Stimulated activated CD4-positive, alpha-beta T cell treated with anti-CD3 and anti-CD28 coated beads, Interleukin-12 subunit alpha, Interleukin-12 subunit beta, amount 100 ng/mL, for 4 hours (primary cell): Measurements from ENCODE around the gene ZNF85.
"Not testable (repeated sequence)": the region's sequence is repeated elsewhere in the genome, so short reads cannot be mapped to it uniquely, and the experiment has no call there.

Source experiments
- DNase-seq: peaks from one replicate; pipeline ENCODE4 v3.0.0-alpha.2; 2020

ZNF85 gene

DNA sequence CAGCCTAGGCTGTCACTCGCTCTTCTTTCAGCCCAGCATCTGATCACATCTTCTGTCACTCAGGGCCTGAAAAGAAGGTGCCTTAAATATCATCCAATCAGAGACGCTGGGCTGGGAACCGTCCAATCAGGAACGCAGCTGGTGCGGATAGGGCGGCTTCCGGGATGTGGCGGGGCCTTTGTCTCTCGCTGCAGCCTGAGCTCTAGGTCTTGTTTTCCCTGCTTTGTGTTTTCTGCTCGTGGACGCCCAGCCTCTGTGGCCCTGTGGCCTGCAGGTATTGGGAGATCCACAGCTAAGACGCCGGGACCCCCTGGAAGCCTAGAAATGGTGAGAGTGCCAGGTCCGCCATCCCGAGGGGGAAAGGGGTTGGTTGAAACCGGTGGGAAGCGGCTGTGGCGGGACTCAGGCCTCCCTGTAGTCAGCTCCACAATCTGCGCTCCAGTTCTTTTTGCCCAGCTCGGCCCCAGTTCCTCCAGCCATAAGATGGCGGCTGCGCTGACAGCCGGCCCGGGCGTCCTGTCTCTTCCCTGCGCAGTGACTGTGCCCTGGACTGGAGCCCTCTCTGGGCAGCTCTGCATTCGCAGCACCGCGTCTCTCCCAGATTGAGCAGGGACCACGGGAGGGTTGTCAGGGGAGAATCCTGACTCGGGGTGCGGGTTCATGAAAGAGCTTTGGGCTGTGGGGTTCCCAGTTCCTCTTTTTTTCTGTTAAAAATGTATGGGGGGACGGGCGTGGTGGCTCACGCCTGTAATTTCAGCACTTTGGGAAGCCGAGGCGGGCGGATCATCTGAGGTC is at the start of gene ZNF85:
Gene ZNF85 (plus strand): TSS at position 175 of the 795 bp plus-strand sequence. CDS start 150 bp downstream, at position 325.
- peak; percentile 81 for DNase-seq

DNA sequence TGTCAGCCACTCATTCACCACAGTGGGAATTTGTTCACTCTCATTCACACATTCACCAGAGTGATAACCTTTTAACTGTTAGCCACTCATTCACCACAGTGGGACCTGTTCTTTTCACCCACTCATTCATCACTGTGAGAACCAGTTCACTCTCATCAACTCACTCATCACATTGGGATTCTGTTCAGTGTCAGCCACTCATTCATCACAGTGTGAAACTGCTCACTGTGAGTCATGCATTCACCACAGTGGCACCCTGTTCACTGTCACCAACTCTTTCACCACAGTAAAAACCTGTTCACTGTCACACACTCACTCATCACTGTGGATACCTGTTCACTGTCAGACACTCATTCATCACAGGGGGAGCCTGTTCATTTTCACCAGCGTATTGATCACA is 43.5 kb upstream of the ZNF85 start:
- no peak for DNase-seq

DNA sequence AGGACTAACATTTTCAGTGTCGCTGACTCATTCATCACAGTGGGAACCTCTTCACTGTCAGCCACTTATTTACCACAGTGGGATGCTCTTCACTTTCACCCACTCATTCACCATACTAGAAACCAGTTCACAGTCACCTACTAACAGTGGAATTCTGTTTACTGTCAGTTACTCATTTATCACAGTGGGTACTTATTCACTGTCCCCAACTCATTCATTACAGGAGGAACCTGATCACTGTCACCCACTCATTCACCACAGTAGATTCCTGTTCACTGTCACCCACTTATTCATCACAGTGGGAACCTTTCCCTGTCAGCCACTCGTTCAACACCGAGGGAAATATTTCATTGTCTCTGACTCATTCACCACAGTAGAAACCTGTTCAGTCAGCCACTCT is 10.1 kb upstream of the ZNF85 start:
- DNase-seq = no peak

DNA sequence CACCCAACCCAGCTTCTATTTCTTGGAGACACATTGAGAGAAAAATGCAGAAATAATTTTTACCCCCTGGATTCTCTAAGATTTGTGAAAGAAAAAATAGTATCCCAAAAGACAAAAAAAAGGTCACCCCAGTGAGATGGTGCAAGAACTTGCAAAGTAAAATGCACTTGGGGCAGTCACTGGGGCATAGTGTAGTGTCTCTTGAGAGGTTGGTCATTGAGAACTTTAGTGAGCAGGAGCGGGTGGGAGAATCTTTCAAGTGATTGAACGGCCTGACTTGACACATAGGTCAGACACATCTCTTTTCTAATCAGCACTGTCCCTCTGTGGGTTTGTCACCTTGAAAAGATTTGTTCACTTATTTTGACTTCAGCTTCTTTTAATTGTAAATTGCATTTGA is 2.4 kb downstream of the ZNF85 start:
- no peak for DNase-seq

DNA sequence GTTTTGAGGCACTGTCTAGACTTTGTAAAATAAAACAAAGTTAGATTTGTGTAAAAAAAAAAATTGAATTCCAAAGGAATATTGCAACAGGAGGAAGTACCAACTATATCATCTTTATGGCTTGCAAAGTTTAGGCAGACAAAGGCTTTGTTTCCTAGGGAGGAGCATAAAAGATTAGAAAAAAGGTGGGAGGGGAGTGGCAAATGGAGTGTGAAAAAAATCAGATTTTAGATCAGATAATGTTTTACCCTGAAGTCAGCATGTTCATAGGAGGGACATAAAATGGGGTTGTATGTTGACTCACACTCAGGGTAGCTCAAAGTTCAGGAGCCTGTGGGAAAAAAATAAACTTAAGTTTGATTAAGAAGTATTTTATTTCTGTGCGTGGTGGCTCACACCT is 3.7 kb downstream of the ZNF85 start:
- DNase-seq = no peak

DNA sequence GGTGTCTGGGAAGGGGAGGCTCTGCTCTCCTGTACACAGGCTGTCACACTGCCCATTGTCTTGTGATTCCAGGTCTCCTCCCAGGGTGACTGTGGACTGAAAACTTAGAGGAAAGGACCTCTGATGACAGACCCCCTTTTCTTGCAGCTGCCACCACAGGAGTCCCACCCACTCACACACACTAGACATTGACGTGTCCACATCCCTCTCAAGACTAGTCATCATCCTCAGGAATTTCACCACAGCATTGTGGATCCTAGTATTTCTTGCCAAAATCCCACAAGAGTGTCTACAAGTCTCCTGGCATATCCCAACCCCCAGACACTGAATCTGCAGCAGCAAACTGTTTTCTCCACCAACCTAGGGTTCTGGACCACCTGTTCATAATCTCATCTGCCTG is 5.3 kb downstream of the ZNF85 start:
- no peak for DNase-seq

DNA sequence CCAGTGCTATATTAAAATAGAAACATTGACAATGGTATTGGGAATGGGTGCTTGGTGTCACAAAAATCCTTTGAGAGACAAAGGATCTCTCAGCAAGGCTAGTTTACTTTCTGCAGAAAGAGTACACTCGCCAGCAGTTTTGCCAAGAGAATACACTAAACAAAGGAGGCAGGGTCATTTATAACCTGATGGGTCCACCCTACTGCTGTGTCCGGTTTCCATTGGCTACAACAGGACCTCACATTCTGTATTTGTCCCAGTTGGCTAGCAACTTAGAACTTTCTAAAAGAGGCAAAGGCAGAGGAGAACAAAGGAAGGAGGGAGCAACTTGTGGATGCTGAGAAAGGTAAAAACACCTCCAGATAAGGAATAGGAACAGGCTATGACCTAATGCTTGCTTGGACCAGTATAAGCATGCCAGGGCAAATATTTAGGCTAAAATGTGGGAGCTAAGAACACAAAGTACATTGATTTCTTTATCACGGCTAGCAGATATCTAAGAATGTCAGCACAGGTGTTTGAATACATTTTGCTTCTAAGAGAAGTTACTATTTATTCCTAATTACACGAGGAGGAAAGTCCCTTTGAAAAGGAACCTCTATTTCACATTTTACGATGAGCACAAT is 13.4 kb downstream of the ZNF85 start:
- not testable (repeated sequence) for DNase-seq

DNA sequence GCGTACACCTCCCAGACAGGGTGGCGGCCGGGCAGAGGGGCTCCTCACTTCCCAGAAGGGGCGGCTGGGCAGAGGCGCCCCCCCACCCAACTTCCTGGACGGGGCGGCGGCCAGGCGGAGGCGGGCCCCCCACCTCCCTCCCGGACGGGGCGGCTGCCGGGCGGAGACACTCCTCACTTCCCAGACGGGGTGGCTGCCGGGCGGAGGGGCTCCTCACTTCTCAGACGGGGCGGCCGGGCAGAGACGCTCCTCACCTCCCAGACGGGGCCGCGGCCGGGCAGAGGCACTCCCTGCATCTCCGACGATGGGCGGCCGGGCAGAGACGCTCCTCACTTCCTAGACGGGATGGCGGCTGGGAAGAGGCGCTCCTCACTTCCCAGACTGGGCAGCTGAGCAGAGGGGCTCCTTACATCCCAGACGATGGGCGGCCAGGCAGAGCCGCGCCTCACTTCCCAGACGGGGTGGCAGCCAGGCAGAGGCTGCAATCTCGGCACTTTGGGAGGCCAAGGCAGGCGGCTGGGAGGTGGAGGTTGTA is 29.6 kb downstream of the ZNF85 start:
- DNase-seq = not testable (repeated sequence)

DNA sequence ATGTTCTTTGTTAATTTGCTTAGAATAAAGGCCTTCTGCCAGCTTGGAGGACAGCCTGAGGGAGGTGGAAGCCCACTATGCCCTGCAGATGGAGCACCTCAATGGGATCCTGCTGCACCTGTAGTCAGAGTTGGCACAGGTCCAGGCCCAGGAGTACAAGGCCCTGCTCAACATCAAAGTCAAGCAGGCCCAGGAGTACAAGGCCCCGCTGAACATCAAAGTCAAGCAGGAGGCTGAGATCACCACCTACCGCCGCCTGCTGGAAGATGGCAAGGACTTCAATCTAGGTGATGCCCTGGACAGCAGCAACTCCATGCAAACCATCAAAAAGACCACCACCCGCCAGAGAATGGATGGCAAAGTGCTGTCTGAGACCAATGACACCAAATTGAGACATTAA is 41.7 kb downstream of the ZNF85 start:
- no peak for DNase-seq

DNA sequence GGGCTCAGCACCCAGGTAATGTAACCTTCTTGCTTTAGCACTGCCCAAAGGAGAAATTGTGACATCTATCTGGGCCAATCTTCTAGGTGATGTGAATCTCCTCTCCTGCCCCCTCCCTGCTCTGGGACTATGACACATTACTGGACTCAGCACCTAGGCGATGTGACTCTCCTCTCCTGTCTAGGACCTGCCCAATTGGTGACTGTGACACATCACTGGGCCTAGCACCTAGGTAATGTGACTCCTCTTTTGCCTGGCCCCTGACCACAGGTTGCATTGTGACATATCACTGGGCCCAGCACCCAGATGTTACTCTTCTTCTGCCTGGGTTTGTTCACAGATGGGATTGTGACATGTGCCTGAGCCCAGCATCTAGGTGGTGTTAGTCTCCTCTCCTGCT is 45.0 kb downstream of the ZNF85 start:
- DNase-seq = no peak

DNA sequence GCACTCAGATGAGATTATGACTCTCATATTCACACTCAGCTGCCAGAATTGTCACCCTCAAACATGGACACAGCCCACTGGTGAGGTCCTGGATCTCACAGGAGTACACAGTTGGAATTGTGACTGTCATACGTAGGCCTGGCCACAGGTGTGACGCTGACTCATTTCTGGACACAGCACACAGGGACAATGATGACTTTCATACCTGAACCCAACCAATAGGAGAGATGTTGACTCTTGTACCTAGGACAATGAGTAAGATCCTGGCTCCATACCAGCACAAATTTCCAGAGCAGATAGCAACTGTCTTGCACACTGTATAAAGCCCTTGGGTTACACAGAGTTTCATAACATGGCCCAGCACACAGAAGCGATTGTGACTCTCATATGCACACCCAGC is 46.4 kb downstream of the ZNF85 start:
- DNase-seq = no peak

DNA sequence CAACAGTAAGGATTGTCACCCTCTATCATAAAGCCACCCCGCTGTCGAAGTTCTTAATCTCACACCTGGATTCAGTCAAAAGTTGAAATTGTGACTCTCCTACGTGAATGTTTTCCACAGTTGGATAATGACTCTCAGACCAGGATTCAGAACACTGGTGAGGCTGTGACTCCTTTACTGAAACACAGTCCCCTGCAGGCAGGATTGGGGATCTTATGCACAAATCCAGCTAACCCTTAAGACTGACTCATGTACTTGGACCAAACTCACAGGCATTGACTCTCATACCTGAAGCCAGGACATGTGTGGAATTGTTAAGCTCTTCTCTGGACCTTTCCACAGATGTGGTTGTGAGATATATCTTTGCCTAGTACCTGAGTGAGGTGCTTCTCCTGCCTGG is 46.8 kb downstream of the ZNF85 start:
- DNase-seq = no peak

DNA sequence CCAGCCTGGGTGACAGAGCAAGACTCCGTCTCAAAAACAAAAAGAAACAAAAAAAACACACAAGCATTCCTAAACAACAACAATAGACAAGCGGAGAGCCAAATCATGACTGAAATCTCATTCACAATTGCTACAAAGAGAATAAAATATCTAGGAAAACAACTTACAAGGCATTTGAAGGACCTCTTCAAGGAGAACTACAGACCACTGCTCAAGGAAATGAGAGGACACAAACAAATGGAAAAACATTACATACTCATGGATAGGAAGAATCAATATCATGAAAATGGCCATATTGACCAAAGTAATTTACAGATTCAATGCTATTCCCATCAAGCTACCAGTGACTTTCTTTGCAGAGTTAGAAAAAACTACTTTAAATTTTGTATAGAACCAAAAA is 69.7 kb downstream of the ZNF85 start:
- DNase-seq = not testable (repeated sequence)

DNA sequence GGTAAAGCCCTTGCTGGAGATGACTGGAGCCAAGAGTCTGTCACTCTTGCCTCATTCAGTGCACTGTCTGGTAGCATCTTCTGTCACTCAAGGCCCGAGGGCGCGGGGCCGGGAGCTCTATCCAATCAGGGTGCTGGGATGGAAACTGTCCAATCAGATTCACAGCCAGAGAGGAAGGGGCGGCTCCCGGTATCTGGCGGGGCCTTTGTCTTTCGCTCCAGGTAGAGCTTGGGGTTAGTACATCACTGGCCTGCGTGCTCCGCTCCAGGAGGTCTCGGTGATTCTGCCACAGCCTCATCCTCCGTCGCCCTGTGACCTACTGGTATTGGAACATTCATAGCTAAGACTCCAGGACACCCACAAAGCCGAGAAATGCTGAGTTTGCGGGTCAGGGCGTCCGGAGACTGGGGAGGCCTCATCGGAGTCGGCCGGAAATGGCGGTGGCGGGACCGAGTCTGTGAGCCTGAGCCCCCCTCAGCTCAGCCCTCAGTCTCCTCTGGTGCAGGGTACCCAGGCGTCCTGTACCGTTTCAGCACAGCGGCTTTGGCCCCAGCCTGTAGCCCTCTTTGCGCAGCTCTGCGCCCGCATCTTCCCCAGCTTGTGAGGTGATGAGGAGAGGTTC is 76.8 kb downstream of the ZNF85 start:
- peak; percentile 80 for DNase-seq
